ENCODE results near the gene CD200R1.
A peak's percentile ranks its signal among the peaks of the same experiment; 100 is the strongest.

CD200R1 gene

GRCh38 chr3:112958811-112959560 lies 15.9 kb downstream of the CD200R1 start:
- H3K9ac ChIP-seq (ENCODE audit: low read length) = no peak overlapping the region
- H4K5ac ChIP-seq (ENCODE audit: low read length) = no peak overlapping the region
- WGBS (ENCODE audit: extremely low coverage, insufficient coverage, low lambda C conversion rate) = no CpG with 5 or more reads among the region's 6 CpGs
- H2AK5ac ChIP-seq (ENCODE audit: low read length) = no peak overlapping the region
- H3K4me1 ChIP-seq (ENCODE audit: control insufficient read depth, low read depth, low read length) = no peaks in the 10 kb centered on the region
- H3K4ac ChIP-seq (ENCODE audit: low read depth, low read length) = no peak overlapping the region
- H3K23ac ChIP-seq (ENCODE audit: low read length) = no peak overlapping the region
- no peak overlapping the region for H3K18ac ChIP-seq (ENCODE audit: low read length)
- H4K8ac ChIP-seq (ENCODE audit: low read depth, low read length) = no peak overlapping the region
- H3K56ac ChIP-seq (ENCODE audit: low read length) = no peak overlapping the region
- H3K79me2 ChIP-seq (ENCODE audit: control insufficient read depth, insufficient read depth, low read length) = no peaks in the 10 kb centered on the region
- no peak overlapping the region for H2BK15ac ChIP-seq (replicated peaks; ENCODE audit: low read depth)
- H3K27ac ChIP-seq (ENCODE audit: low read depth, low read length) = no peak overlapping the region
- no peaks in the 10 kb centered on the region for H3K36me3 ChIP-seq (ENCODE audit: control insufficient read depth, insufficient read depth, low read length)
- no peak overlapping the region for H3K4me2 ChIP-seq (ENCODE audit: low read length)
- no peaks in the 10 kb centered on the region for H3K79me1 ChIP-seq (ENCODE audit: low read length)
- no peak overlapping the region for H2BK5ac ChIP-seq (ENCODE audit: low read length)
- H3K4me3 ChIP-seq (ENCODE audit: low read length) = no peak overlapping the region
- H3K27me3 ChIP-seq (ENCODE audit: insufficient read depth, low read length, poor library complexity) = no peaks in the 10 kb centered on the region
- DNase-seq = no peak
- no peak overlapping the region for H2BK120ac ChIP-seq (ENCODE audit: low read depth, low read length)

- Histone ChIP-seq H2BK120ac (ENCODE audit: low read depth, low read length) (no peak overlapping the region), H3K4ac (ENCODE audit: low read depth, low read length) (no peak overlapping the region), H3K23ac (ENCODE audit: low read length) (no peak overlapping the region), H3K27me3 (ENCODE audit: insufficient read depth, low read length, poor library complexity) (no peaks in the 10 kb centered on the region), H3K79me1 (ENCODE audit: low read length) (no peaks in the 10 kb centered on the region), H3K4me1 (ENCODE audit: control insufficient read depth, low read depth, low read length) (no peaks in the 10 kb centered on the region), H3K9ac (ENCODE audit: low read length) (no peak overlapping the region), H3K79me2 (ENCODE audit: control insufficient read depth, insufficient read depth, low read length) (no peaks in the 10 kb centered on the region), H3K36me3 (ENCODE audit: control insufficient read depth, insufficient read depth, low read length) (no peaks in the 10 kb centered on the region), H3K27ac (ENCODE audit: low read depth, low read length) (no peak overlapping the region), H2BK5ac (ENCODE audit: low read length) (no peak overlapping the region), H4K8ac (ENCODE audit: low read depth, low read length) (no peak overlapping the region), H3K4me2 (ENCODE audit: low read length) (no peak overlapping the region), H2BK15ac (replicated peaks; ENCODE audit: low read depth) (no peak overlapping the region), H3K4me3 (ENCODE audit: low read length) (no peak overlapping the region), H2AK5ac (ENCODE audit: low read length) (no peak overlapping the region), H4K5ac (ENCODE audit: low read length) (no peak overlapping the region), H3K18ac (ENCODE audit: low read length) (no peak overlapping the region), H3K56ac (ENCODE audit: low read length) (no peak overlapping the region)
- no peak for DNase-seq
Observed at GRCh38 chr3:112956351-112956750, 18.6 kb downstream of the CD200R1 start.

GRCh38 chr3:112948346-112948838 lies 26.5 kb downstream of the CD200R1 start:
- no peaks in the 10 kb centered on the region for H3K36me3 ChIP-seq (ENCODE audit: control insufficient read depth, insufficient read depth, low read length)
- no peak overlapping the region for H3K18ac ChIP-seq (ENCODE audit: low read length)
- no peaks in the 10 kb centered on the region for H3K79me1 ChIP-seq (ENCODE audit: low read length)
- no peaks in the 10 kb centered on the region for H3K79me2 ChIP-seq (ENCODE audit: control insufficient read depth, insufficient read depth, low read length)
- no peak overlapping the region for H3K4me3 ChIP-seq (ENCODE audit: low read length)
- H2AK5ac ChIP-seq (ENCODE audit: low read length) = no peak overlapping the region
- H3K27ac ChIP-seq (ENCODE audit: low read depth, low read length) = no peak overlapping the region
- no peak overlapping the region for H4K8ac ChIP-seq (ENCODE audit: low read depth, low read length)
- H4K5ac ChIP-seq (ENCODE audit: low read length) = no peak overlapping the region
- no peak overlapping the region for H3K9ac ChIP-seq (ENCODE audit: low read length)
- no peak overlapping the region for H3K56ac ChIP-seq (ENCODE audit: low read length)
- H2BK5ac ChIP-seq (ENCODE audit: low read length) = no peak overlapping the region
- H3K4me2 ChIP-seq (ENCODE audit: low read length) = no peak overlapping the region
- no peak overlapping the region for H2BK15ac ChIP-seq (replicated peaks; ENCODE audit: low read depth)
- no peak overlapping the region for H3K23ac ChIP-seq (ENCODE audit: low read length)
- H3K27me3 ChIP-seq (ENCODE audit: insufficient read depth, low read length, poor library complexity) = no peaks in the 10 kb centered on the region
- WGBS (ENCODE audit: extremely low coverage, insufficient coverage, low lambda C conversion rate) = no CpG with 5 or more reads among the region's 9 CpGs
- H2BK120ac ChIP-seq (ENCODE audit: low read depth, low read length) = no peak overlapping the region
- H3K4ac ChIP-seq (ENCODE audit: low read depth, low read length) = no peak overlapping the region
- no peaks in the 10 kb centered on the region for H3K4me1 ChIP-seq (ENCODE audit: control insufficient read depth, low read depth, low read length)
- DNase-seq = peak; percentile 7

GRCh38 chr3:112931736-112932521 lies 43.0 kb downstream of the CD200R1 start:
- H3K4me2 ChIP-seq (ENCODE audit: low read length) = no peak overlapping the region
- no peaks in the 10 kb centered on the region for H3K4me1 ChIP-seq (ENCODE audit: control insufficient read depth, low read depth, low read length)
- H4K8ac ChIP-seq (ENCODE audit: low read depth, low read length) = no peak overlapping the region
- DNase-seq = no peak
- peak overlapping the region; percentile 7 for H3K56ac ChIP-seq (ENCODE audit: low read length)
- no peak overlapping the region for H3K18ac ChIP-seq (ENCODE audit: low read length)
- H3K27me3 ChIP-seq (ENCODE audit: insufficient read depth, low read length, poor library complexity) = no peaks in the 10 kb centered on the region
- no peaks in the 10 kb centered on the region for H3K79me1 ChIP-seq (ENCODE audit: low read length)
- no peak overlapping the region for H3K27ac ChIP-seq (ENCODE audit: low read depth, low read length)
- no peak overlapping the region for H3K9ac ChIP-seq (ENCODE audit: low read length)
- H2AK5ac ChIP-seq (ENCODE audit: low read length) = no peak overlapping the region
- no peak overlapping the region for H3K4ac ChIP-seq (ENCODE audit: low read depth, low read length)
- no peaks in the 10 kb centered on the region for H3K36me3 ChIP-seq (ENCODE audit: control insufficient read depth, insufficient read depth, low read length)
- no peak overlapping the region for H2BK15ac ChIP-seq (replicated peaks; ENCODE audit: low read depth)
- no CpG with 5 or more reads among the region's 3 CpGs for WGBS (ENCODE audit: extremely low coverage, insufficient coverage, low lambda C conversion rate)
- no peak overlapping the region for H3K23ac ChIP-seq (ENCODE audit: low read length)
- H2BK120ac ChIP-seq (ENCODE audit: low read depth, low read length) = no peak overlapping the region
- H4K5ac ChIP-seq (ENCODE audit: low read length) = no peak overlapping the region
- no peak overlapping the region for H3K4me3 ChIP-seq (ENCODE audit: low read length)
- H3K79me2 ChIP-seq (ENCODE audit: control insufficient read depth, insufficient read depth, low read length) = no peaks in the 10 kb centered on the region
- no peak overlapping the region for H2BK5ac ChIP-seq (ENCODE audit: low read length)

GRCh38 chr3:112930771-112931170 lies 44.1 kb downstream of the CD200R1 start:
- DNase-seq = no peak
- H3K36me3 ChIP-seq (ENCODE audit: control insufficient read depth, insufficient read depth, low read length) = no peaks in the 10 kb centered on the region
- no peaks in the 10 kb centered on the region for H3K79me2 ChIP-seq (ENCODE audit: control insufficient read depth, insufficient read depth, low read length)
- H4K8ac ChIP-seq (ENCODE audit: low read depth, low read length) = no peak overlapping the region
- no peak overlapping the region for H3K27ac ChIP-seq (ENCODE audit: low read depth, low read length)
- no peak overlapping the region for H2BK5ac ChIP-seq (ENCODE audit: low read length)
- no peaks in the 10 kb centered on the region for H3K4me1 ChIP-seq (ENCODE audit: control insufficient read depth, low read depth, low read length)
- H4K5ac ChIP-seq (ENCODE audit: low read length) = no peak overlapping the region
- H2BK15ac ChIP-seq (replicated peaks; ENCODE audit: low read depth) = no peak overlapping the region
- no peak overlapping the region for H3K23ac ChIP-seq (ENCODE audit: low read length)
- H3K4me2 ChIP-seq (ENCODE audit: low read length) = no peak overlapping the region
- no peak overlapping the region for H3K4ac ChIP-seq (ENCODE audit: low read depth, low read length)
- H2AK5ac ChIP-seq (ENCODE audit: low read length) = no peak overlapping the region
- H2BK120ac ChIP-seq (ENCODE audit: low read depth, low read length) = no peak overlapping the region
- no peak overlapping the region for H3K18ac ChIP-seq (ENCODE audit: low read length)
- no peaks in the 10 kb centered on the region for H3K79me1 ChIP-seq (ENCODE audit: low read length)
- no peak overlapping the region for H3K4me3 ChIP-seq (ENCODE audit: low read length)
- no peaks in the 10 kb centered on the region for H3K27me3 ChIP-seq (ENCODE audit: insufficient read depth, low read length, poor library complexity)
- H3K9ac ChIP-seq (ENCODE audit: low read length) = no peak overlapping the region
- H3K56ac ChIP-seq (ENCODE audit: low read length) = no peak overlapping the region
- WGBS (ENCODE audit: extremely low coverage, insufficient coverage, low lambda C conversion rate) = no CpG with 5 or more reads among the region's 3 CpGs
